HepG2 (cell line): Measurements from ENCODE around the gene CC2D1B. TPM values are rescaled to one million over a fixed set of nuclear protein-coding genes. Genes with fewer than 3 reads are reported as not detected.

Source experiments
- AGO2 ChIP-seq: fragments of 200-400 bp; formaldehyde crosslinking; optimal IDR thresholded peaks from 2 replicates; pipeline ENCODE3; 2017; ENCODE audit warnings: mild to moderate bottlenecking, low read depth, low read length, moderate library complexity
- ERF ChIP-seq: IDR thresholded peaks from 2 replicates; pipeline ENCODE4 v1.6.1; 2018; ENCODE audit warnings: missing biosample characterization, missing genetic modification reagents
- IRX3 ChIP-seq: sonication (generic); formaldehyde crosslinking; IDR thresholded peaks from 2 replicates; pipeline ENCODE4 v1.8.1; 2023; ENCODE audit warnings: mild to moderate bottlenecking, low read depth, missing genetic modification reagents, borderline replicate concordance
- KLF6 ChIP-seq: IDR thresholded peaks from 2 replicates; pipeline ENCODE4 v1.8.0; 2016; ENCODE audit warnings: missing biosample characterization, missing genetic modification reagents
- NCOA1 ChIP-seq: sonication (generic); formaldehyde crosslinking; IDR thresholded peaks from 2 replicates; pipeline ENCODE4 v1.9.0; 2021; ENCODE audit warnings: missing genetic modification reagents
- PHF8 ChIP-seq: sonication (generic); formaldehyde crosslinking; IDR thresholded peaks from 2 replicates; pipeline ENCODE4 v1.5.0; 2020; ENCODE audit warnings: missing genetic modification reagents
- RXRB ChIP-seq: IDR thresholded peaks from 2 replicates; pipeline ENCODE4 v1.6.1; 2016; ENCODE audit warnings: borderline replicate concordance, missing genetic modification reagents, missing compliant biosample characterization
- TMF1 ChIP-seq: sonication (generic); formaldehyde crosslinking; IDR thresholded peaks from 2 replicates; pipeline ENCODE4 v1.8.1; 2022; ENCODE audit warnings: low read depth, missing genetic modification reagents
- ZFP1 ChIP-seq: IDR thresholded peaks from 2 replicates; pipeline ENCODE4 v1.6.1; 2016
- ZNF251 ChIP-seq: sonication (generic); formaldehyde crosslinking; IDR thresholded peaks from 2 replicates; pipeline ENCODE4 v1.9.0; 2021; ENCODE audit warnings: mild to moderate bottlenecking, missing genetic modification reagents
- ZNF326 ChIP-seq: sonication (generic); formaldehyde crosslinking; IDR thresholded peaks from 2 replicates; pipeline ENCODE4 v1.4.0; 2020; ENCODE audit warnings: missing genetic modification reagents, borderline replicate concordance
- ZNF543 ChIP-seq: sonication (generic); formaldehyde crosslinking; IDR thresholded peaks from 2 replicates; pipeline ENCODE4 v1.4.0; 2020; ENCODE audit warnings: mild to moderate bottlenecking, missing genetic modification reagents
- polyA plus RNA-seq, 8 experiments: library from polyadenylated mRNA; depleted of rRNA in 3 of 8; stranded (reverse) in 7 of 8; unstranded in 1 of 8; fragments of >200 nt; fragmentation: Illumina TruSeq in 4 of 8; extraction: Trizol in 4 of 8; gene quantifications; 2 replicates each; pipeline versions ENCODE4 v1.2.1 to v1.2.3, GENCODE V29; 2011 to 2016; ENCODE audit warnings: low read depth in 4 of 8, missing spikeins in 1 of 8, mixed read lengths in 1 of 8; ENCODE audit not compliant: insufficient read depth in 1 of 8
- total RNA-seq, 5 experiments: library from RNA; depleted of rRNA; stranded (reverse); fragments of >200 nt; fragmentation: Illumina TruSeq; extraction: Trizol; gene quantifications; 2 replicates each; pipeline ENCODE4 v1.2.3, GENCODE V29; 2016; ENCODE audit warnings: low read depth in 1 of 5
- TF ChIP-seq, protein P1 (sequence below): sonication (generic); formaldehyde crosslinking; IDR thresholded peaks from 2 replicates; pipeline ENCODE4 v1.5.0; 2020; ENCODE audit warnings: mild to moderate bottlenecking, missing genetic modification reagents, borderline replicate concordance
- TF ChIP-seq, protein P2 (sequence below): sonication (generic); formaldehyde crosslinking; IDR thresholded peaks from 2 replicates; pipeline ENCODE4 v1.5.1; 2020; ENCODE audit warnings: missing genetic modification reagents, mild to moderate bottlenecking, borderline replicate concordance
- TF ChIP-seq, protein P3 (sequence below): sonication (generic); formaldehyde crosslinking; IDR thresholded peaks from 2 replicates; pipeline ENCODE4 v1.4.0; 2020; ENCODE audit warnings: missing genetic modification reagents, borderline replicate concordance
- TF ChIP-seq, protein P4 (sequence below): sonication (generic); formaldehyde crosslinking; IDR thresholded peaks from 2 replicates; pipeline ENCODE4 v1.5.0; 2020; ENCODE audit warnings: missing genetic modification reagents, mild to moderate bottlenecking, borderline replicate concordance
- TF ChIP-seq, protein P5 (sequence below): sonication (generic); formaldehyde crosslinking; IDR thresholded peaks from 2 replicates; pipeline ENCODE4 v1.4.0; 2020; ENCODE audit warnings: missing genetic modification reagents, borderline replicate concordance

The CC2D1B gene
- total and polyA plus RNA-seq, 2 of the 13 experiments (the other 11 are each of a cell fraction or from before 2014, with no cell fraction given) = 7.2 to 19.2 TPM

DNA sequence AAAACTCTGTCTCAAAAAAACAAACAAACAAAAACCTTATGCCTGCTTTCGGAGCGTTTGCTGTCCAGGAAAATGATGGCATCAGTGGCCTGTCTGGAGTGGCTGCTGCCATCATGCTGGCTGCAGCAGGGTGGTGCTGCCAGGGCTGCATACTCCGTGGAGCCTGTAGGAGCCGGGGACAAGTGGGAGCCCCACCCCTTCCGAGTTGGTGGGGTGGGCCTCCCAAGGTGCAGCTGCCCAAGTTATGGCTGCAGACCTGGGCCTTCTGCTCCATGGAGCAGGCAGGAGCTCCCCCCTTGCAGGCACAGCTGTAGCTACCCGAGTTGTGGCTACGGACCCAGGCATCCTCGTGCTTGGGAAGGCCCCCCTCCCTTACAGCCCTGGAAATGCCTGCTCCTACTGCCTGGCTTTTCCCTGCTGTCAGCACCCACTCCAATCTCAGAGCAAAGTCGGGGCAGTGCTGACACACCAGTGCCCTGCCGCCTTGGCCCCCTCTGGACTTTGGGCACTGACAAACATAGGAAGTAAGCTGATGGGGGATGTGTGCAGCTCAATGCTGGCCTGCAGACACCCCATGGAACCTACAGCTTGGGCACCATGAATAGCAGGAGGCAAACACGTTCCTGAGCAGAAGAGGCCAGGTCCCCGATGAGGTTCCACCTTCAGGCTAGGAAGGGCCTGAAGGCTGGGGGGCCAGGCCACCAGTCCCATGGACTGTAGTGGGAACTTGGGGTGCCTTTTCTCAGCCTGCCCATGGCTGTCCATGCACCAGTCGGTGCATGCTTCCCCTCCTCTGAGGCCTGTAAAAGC lies 60.4 kb downstream of the CC2D1B start (continued):
- TF ChIP-seq, protein P1, sequence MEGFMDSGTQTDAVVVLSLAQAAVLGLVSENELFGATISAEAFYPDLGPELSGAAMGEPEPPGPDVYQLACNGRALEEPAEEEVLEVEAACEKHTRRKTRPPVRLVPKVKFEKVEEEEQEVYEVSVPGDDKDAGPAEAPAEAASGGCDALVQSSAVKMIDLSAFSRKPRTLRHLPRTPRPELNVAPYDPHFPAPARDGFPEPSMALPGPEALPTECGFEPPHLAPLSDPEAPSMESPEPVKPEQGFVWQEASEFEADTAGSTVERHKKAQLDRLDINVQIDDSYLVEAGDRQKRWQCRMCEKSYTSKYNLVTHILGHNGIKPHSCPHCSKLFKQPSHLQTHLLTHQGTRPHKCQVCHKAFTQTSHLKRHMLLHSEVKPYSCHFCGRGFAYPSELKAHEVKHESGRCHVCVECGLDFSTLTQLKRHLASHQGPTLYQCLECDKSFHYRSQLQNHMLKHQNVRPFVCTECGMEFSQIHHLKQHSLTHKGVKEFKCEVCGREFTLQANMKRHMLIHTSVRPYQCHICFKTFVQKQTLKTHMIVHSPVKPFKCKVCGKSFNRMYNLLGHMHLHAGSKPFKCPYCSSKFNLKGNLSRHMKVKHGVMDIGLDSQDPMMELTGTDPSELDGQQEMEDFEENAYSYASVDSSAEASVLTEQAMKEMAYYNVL (CRISPR knock-in tag) = no peak
- peak; percentile 62; the same call in 1 of the 2 replicates for TF ChIP-seq RXRB (CRISPR knock-in tag)
- no peak for TF ChIP-seq ZNF251 (CRISPR knock-in tag)
- TF ChIP-seq, protein P2, sequence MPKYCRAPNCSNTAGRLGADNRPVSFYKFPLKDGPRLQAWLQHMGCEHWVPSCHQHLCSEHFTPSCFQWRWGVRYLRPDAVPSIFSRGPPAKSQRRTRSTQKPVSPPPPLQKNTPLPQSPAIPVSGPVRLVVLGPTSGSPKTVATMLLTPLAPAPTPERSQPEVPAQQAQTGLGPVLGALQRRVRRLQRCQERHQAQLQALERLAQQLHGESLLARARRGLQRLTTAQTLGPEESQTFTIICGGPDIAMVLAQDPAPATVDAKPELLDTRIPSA (CRISPR knock-in tag) = no peak
- TF ChIP-seq PHF8 = peak; percentile 38; the same call in 1 of the 2 replicates
- TF ChIP-seq TMF1 = no peak
- TF ChIP-seq, protein P3, sequence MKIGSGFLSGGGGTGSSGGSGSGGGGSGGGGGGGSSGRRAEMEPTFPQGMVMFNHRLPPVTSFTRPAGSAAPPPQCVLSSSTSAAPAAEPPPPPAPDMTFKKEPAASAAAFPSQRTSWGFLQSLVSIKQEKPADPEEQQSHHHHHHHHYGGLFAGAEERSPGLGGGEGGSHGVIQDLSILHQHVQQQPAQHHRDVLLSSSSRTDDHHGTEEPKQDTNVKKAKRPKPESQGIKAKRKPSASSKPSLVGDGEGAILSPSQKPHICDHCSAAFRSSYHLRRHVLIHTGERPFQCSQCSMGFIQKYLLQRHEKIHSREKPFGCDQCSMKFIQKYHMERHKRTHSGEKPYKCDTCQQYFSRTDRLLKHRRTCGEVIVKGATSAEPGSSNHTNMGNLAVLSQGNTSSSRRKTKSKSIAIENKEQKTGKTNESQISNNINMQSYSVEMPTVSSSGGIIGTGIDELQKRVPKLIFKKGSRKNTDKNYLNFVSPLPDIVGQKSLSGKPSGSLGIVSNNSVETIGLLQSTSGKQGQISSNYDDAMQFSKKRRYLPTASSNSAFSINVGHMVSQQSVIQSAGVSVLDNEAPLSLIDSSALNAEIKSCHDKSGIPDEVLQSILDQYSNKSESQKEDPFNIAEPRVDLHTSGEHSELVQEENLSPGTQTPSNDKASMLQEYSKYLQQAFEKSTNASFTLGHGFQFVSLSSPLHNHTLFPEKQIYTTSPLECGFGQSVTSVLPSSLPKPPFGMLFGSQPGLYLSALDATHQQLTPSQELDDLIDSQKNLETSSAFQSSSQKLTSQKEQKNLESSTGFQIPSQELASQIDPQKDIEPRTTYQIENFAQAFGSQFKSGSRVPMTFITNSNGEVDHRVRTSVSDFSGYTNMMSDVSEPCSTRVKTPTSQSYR (CRISPR knock-in tag) = peak; percentile 96
- no peak for TF ChIP-seq KLF6 (CRISPR knock-in tag)
- TF ChIP-seq, protein P4, sequence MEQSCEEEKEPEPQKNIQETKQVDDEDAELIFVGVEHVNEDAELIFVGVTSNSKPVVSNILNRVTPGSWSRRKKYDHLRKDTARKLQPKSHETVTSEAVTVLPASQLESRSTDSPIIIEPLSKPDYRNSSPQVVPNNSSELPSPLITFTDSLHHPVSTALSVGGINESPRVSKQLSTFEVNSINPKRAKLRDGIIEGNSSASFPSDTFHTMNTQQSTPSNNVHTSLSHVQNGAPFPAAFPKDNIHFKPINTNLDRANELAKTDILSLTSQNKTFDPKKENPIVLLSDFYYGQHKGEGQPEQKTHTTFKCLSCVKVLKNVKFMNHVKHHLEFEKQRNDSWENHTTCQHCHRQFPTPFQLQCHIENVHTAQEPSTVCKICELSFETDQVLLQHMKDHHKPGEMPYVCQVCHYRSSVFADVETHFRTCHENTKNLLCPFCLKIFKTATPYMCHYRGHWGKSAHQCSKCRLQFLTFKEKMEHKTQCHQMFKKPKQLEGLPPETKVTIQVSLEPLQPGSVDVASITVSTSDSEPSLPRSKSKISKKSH (CRISPR knock-in tag) = no peak
- TF ChIP-seq ZNF543 (CRISPR knock-in tag) = no peak
- peak; percentile 22 for TF ChIP-seq AGO2
- no peak for TF ChIP-seq NCOA1
- TF ChIP-seq, protein P5, sequence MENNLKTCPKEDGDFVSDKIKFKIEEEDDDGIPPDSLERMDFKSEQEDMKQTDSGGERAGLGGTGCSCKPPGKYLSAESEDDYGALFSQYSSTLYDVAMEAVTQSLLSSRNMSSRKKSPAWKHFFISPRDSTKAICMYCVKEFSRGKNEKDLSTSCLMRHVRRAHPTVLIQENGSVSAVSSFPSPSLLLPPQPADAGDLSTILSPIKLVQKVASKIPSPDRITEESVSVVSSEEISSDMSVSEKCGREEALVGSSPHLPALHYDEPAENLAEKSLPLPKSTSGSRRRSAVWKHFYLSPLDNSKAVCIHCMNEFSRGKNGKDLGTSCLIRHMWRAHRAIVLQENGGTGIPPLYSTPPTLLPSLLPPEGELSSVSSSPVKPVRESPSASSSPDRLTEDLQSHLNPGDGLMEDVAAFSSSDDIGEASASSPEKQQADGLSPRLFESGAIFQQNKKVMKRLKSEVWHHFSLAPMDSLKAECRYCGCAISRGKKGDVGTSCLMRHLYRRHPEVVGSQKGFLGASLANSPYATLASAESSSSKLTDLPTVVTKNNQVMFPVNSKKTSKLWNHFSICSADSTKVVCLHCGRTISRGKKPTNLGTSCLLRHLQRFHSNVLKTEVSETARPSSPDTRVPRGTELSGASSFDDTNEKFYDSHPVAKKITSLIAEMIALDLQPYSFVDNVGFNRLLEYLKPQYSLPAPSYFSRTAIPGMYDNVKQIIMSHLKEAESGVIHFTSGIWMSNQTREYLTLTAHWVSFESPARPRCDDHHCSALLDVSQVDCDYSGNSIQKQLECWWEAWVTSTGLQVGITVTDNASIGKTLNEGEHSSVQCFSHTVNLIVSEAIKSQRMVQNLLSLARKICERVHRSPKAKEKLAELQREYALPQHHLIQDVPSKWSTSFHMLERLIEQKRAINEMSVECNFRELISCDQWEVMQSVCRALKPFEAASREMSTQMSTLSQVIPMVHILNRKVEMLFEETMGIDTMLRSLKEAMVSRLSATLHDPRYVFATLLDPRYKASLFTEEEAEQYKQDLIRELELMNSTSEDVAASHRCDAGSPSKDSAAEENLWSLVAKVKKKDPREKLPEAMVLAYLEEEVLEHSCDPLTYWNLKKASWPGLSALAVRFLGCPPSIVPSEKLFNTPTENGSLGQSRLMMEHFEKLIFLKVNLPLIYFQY (CRISPR knock-in tag) = no peak
- TF ChIP-seq ZNF326 (CRISPR knock-in tag) = no peak
- TF ChIP-seq ERF (CRISPR knock-in tag) = peak; percentile 44; the same call in 1 of the 2 replicates
- no peak for TF ChIP-seq ZFP1 (CRISPR knock-in tag)
- no peak for TF ChIP-seq IRX3
